SU-DHL-6 (cell line): ENCODE data around the gene NUTM1.

Source experiments
- H2AFZ ChIP-seq: fragments of 200-600 bp; sonication (generic); 2 replicates; pipeline ENCODE4 v1.6.1; 2014; ENCODE audit warnings: low read depth, mild to moderate bottlenecking, moderate library complexity, mixed read lengths, antibody characterized with exemption, low read length; ENCODE audit not compliant: severe bottlenecking
- H3F3A ChIP-seq: fragments of 200-600 bp; shearing (Covaris generic); 2 replicates; pipeline ENCODE4 v1.6.0; 2016; ENCODE audit warnings: antibody characterized with exemption, mild to moderate bottlenecking; ENCODE audit not compliant: insufficient read depth
- H3K27ac ChIP-seq: fragments of 200-600 bp; sonication (generic); 2 replicates; pipeline ENCODE4 v1.5.1; 2016; ENCODE audit warnings: low read depth, mild to moderate bottlenecking, low read length, moderate library complexity, mixed read lengths
- H3K27me3 ChIP-seq: fragments of 200-600 bp; sonication (generic), shearing (Covaris generic); 2 replicates; pipeline ENCODE4 v1.6.0; 2014; ENCODE audit warnings: mild to moderate bottlenecking, low read length
- H3K36me3 ChIP-seq: fragments of 200-600 bp; sonication (generic); 2 replicates; pipeline ENCODE4 v1.6.1; 2014; ENCODE audit warnings: mild to moderate bottlenecking, low read length, mixed read lengths
- H3K4me2 ChIP-seq: fragments of 300-600, 200-600 bp; shearing (Covaris generic), sonication (generic); 2 replicates; pipeline ENCODE4 v1.6.0; 2014; ENCODE audit warnings: low read length, low read depth, mild to moderate bottlenecking; ENCODE audit not compliant: poor library complexity, severe bottlenecking
- H3K4me3 ChIP-seq: fragments of 200-600 bp; sonication (generic); 2 replicates; pipeline ENCODE4 v1.5.1; 2014; ENCODE audit warnings: antibody characterized with exemption, low read length, mild to moderate bottlenecking, mixed read lengths; ENCODE audit not compliant: insufficient read depth, poor library complexity, severe bottlenecking
- H3K79me2 ChIP-seq: fragments of 200-600 bp; sonication (generic); 2 replicates; pipeline ENCODE4 v1.6.1; 2014; ENCODE audit warnings: mild to moderate bottlenecking, low read length, moderate library complexity; ENCODE audit not compliant: insufficient read depth
- H3K9ac ChIP-seq: fragments of 200-600 bp; sonication (generic); 2 replicates; pipeline ENCODE4 v1.7.0; 2014; ENCODE audit warnings: mild to moderate bottlenecking, low read length
- H3K9me2 ChIP-seq: fragments of 200-600 bp; sonication (generic); replicated peaks from 2 replicates; pipeline ENCODE4 v1.6.1; 2014; ENCODE audit warnings: low read length; ENCODE audit not compliant: insufficient read depth
- H3K9me3 ChIP-seq: fragments of 200-600 bp; sonication (generic); 2 replicates; pipeline ENCODE4 v1.6.1; 2014; ENCODE audit warnings: low read length, mixed read lengths; ENCODE audit not compliant: insufficient read depth
- H4K20me1 ChIP-seq: fragments of 200-600 bp; sonication (generic); 2 replicates; pipeline ENCODE4 v1.6.1; 2014; ENCODE audit warnings: low read depth, mild to moderate bottlenecking, antibody characterized with exemption, low read length, moderate library complexity, mixed read lengths
- CTCF ChIP-seq: fragments of 200-600 bp; sonication (generic); IDR thresholded peaks from one replicate; pipeline ENCODE4 v1.5.1; 2017; ENCODE audit warnings: antibody characterized with exemption, mild to moderate bottlenecking, low read length, moderate library complexity; ENCODE audit not compliant: insufficient read depth, poor library complexity, severe bottlenecking
- EZH2phosphoT487 ChIP-seq: fragments of 200-600 bp; sonication (generic), shearing (Covaris generic); conservative IDR thresholded peaks from 2 replicates; pipeline ENCODE4 v1.6.1; 2018; ENCODE audit warnings: mild to moderate bottlenecking, antibody characterized with exemption, low read length, moderate library complexity, mixed read lengths

NUTM1 gene

GRCh38 chr15:34318277-34319079 is 24.6 kb upstream of the NUTM1 start:
- no peaks in the 10 kb centered on the region for H3F3A ChIP-seq
- H3K4me2 ChIP-seq, result peak overlapping the region; percentile 59
- peak overlapping the region; percentile 32 for H3K4me3 ChIP-seq
- no peaks in the 10 kb centered on the region for H3K36me3 ChIP-seq
- no peaks in the 10 kb centered on the region for H4K20me1 ChIP-seq
- TF ChIP-seq CTCF, result no peak
- no peak for TF ChIP-seq EZH2phosphoT487
- H3K79me2 ChIP-seq, result no peaks in the 10 kb centered on the region
- H3K9ac ChIP-seq, result peak overlapping the region; percentile 27
- no peaks in the 10 kb centered on the region for H3K9me2 ChIP-seq
- no peaks in the 10 kb centered on the region for H3K27me3 ChIP-seq
- H3K27ac ChIP-seq, result no peak overlapping the region
- no peaks in the 10 kb centered on the region for H3K9me3 ChIP-seq
- H2AFZ ChIP-seq, result peak overlapping the region; percentile 17

GRCh38 chr15:34323217-34323616 is 19.9 kb upstream of the NUTM1 start:
- TF ChIP-seq CTCF (no peak), EZH2phosphoT487 (no peak)
- H3K9me2 ChIP-seq, result no peaks in the 10 kb centered on the region
- no peaks in the 10 kb centered on the region for H3K9me3 ChIP-seq
- H3K9ac ChIP-seq, result no peak overlapping the region
- no peaks in the 10 kb centered on the region for H3K36me3 ChIP-seq
- no peak overlapping the region for H3K4me3 ChIP-seq
- H2AFZ ChIP-seq, result no peak overlapping the region
- H3K4me2 ChIP-seq, result no peak overlapping the region
- no peaks in the 10 kb centered on the region for H4K20me1 ChIP-seq
- no peaks in the 10 kb centered on the region for H3F3A ChIP-seq
- H3K27ac ChIP-seq, result no peak overlapping the region
- H3K27me3 ChIP-seq, result peaks cover 3% of the 10 kb centered on the region; the same call in 1 of the 2 replicates
- no peaks in the 10 kb centered on the region for H3K79me2 ChIP-seq

- no peaks in the 10 kb centered on the region for H3K9me3 ChIP-seq
- no peaks in the 10 kb centered on the region for H4K20me1 ChIP-seq
- no peaks in the 10 kb centered on the region for H3K79me2 ChIP-seq
- H3K4me2 ChIP-seq, result no peak overlapping the region
- no peaks in the 10 kb centered on the region for H3K36me3 ChIP-seq
- TF ChIP-seq EZH2phosphoT487 (no peak), CTCF (no peak)
- no peak overlapping the region for H3K9ac ChIP-seq
- H3K27me3 ChIP-seq, result peaks cover 3% of the 10 kb centered on the region; the same call in 1 of the 2 replicates
- H3K9me2 ChIP-seq, result no peaks in the 10 kb centered on the region
- H3K27ac ChIP-seq, result no peak overlapping the region
- H2AFZ ChIP-seq, result no peak overlapping the region
- no peaks in the 10 kb centered on the region for H3F3A ChIP-seq
- H3K4me3 ChIP-seq, result no peak overlapping the region
These were observed 18.2 kb upstream of the NUTM1 start for GRCh38 chr15:34324933-34325332.
